H1 (cell line): ENCODE results near the gene CASK. TPM values are rescaled to one million over a fixed set of nuclear protein-coding genes. Genes with fewer than 3 reads are reported as not detected.

Source experiments
- CTCF ChIA-PET: fragments of 300-600 bp; sonication (Branson Sonifier 250); formaldehyde crosslinking; loops from one replicate; lab custom pipeline; 2021; ENCODE audit not compliant: partially characterized antibody; lab: Charles Lee
- POLR2A ChIA-PET: fragments of 300-600 bp; sonication (Branson Sonifier 250); formaldehyde crosslinking; loops from one replicate; lab custom pipeline; 2021; ENCODE audit warnings: inconsistent platforms; ENCODE audit not compliant: partially characterized antibody; lab: Charles Lee
- DNase-seq, 2 experiments: peaks; one replicate each; pipeline versions ENCODE4 v3.0.0 to v3.0.0-alpha.2; 2010 to 2022; ENCODE audit warnings: low spot score in 2 of 2, low read depth in 1 of 2, mixed read lengths in 1 of 2
- FAIRE-seq: peaks from 2 replicates; lab custom pipeline; 2011; peaks lifted over from hg19 to GRCh38; lab: Jason Lieb, UNC
- H2AFZ ChIP-seq: 2 replicates; pipeline ENCODE4 v1.8.1; 2012; ENCODE audit warnings: low read length, inconsistent platforms
- H2AK5ac ChIP-seq: 2 replicates; pipeline ENCODE4 v1.6.1; 2013; ENCODE audit warnings: low read depth, low read length
- H2BK120ac ChIP-seq: replicated peaks from 2 replicates; pipeline ENCODE3; 2013; ENCODE audit warnings: low read depth, low read length, inconsistent platforms
- H2BK12ac ChIP-seq: 2 replicates; pipeline ENCODE4 v1.6.1; 2013; ENCODE audit warnings: low read depth, low read length
- H2BK15ac ChIP-seq: 2 replicates; pipeline ENCODE4 v1.6.1; 2013; ENCODE audit warnings: low read length
- H2BK20ac ChIP-seq: 2 replicates; pipeline ENCODE4 v1.6.1; 2013; ENCODE audit warnings: low read length
- H2BK5ac ChIP-seq: 2 replicates; pipeline ENCODE4 v1.6.1; 2013; ENCODE audit warnings: low read depth, low read length
- H3K14ac ChIP-seq: 2 replicates; pipeline ENCODE4 v1.6.1; 2013; ENCODE audit warnings: inconsistent platforms; ENCODE audit not compliant: insufficient read length
- H3K18ac ChIP-seq: 2 replicates; pipeline ENCODE4 v1.6.1; 2013; ENCODE audit warnings: low read length; ENCODE audit errors: extremely low read depth
- H3K23ac ChIP-seq: 2 replicates; pipeline ENCODE4 v1.6.1; 2013; ENCODE audit warnings: inconsistent platforms; ENCODE audit not compliant: insufficient read length
- H3K23me2 ChIP-seq: 2 replicates; pipeline ENCODE4 v1.6.1; 2013; ENCODE audit warnings: low read depth, low read length
- H3K27ac ChIP-seq: 2 replicates; pipeline ENCODE4 v1.6.1; 2011; ENCODE audit warnings: low read depth, low read length, inconsistent platforms
- H3K27me3 ChIP-seq, 4 experiments: replicated peaks in 1 of 4; 1 replicate in 1 of 4; 2 replicates in 3 of 4; pipeline versions ENCODE4 v1.6.1 to v1.8.1; 2011 to 2013; ENCODE audit warnings: low read length in 3 of 4, mild to moderate bottlenecking in 3 of 4, inconsistent platforms in 2 of 4, mixed read lengths in 2 of 4, moderate library complexity in 1 of 4; ENCODE audit not compliant: control insufficient read depth in 3 of 4, insufficient read depth in 3 of 4; ENCODE audit errors: extremely low read depth in 1 of 4
- H3K36me3 ChIP-seq, 4 experiments: 2 replicates each; pipeline versions ENCODE4 v1.6.1 to v1.8.1; 2011 to 2013; ENCODE audit warnings: mild to moderate bottlenecking in 4 of 4, low read length in 3 of 4, moderate library complexity in 2 of 4, control low read depth in 1 of 4, inconsistent platforms in 1 of 4; ENCODE audit not compliant: insufficient read depth in 4 of 4, control insufficient read depth in 2 of 4
- H3K4ac ChIP-seq: replicated peaks from 2 replicates; pipeline ENCODE3; 2013; ENCODE audit warnings: low read length, low read depth, mixed read lengths, inconsistent platforms; ENCODE audit not compliant: insufficient read length
- H3K4me1 ChIP-seq, 4 experiments: replicated peaks in 1 of 4; 1 replicate in 1 of 4; 2 replicates in 3 of 4; pipeline versions ENCODE4 v1.6.1 to v1.8.1; 2011 to 2013; ENCODE audit warnings: low read length in 3 of 4, inconsistent platforms in 2 of 4, mixed read lengths in 1 of 4; ENCODE audit not compliant: insufficient read depth in 4 of 4, control insufficient read depth in 3 of 4
- H3K4me2 ChIP-seq, 2 experiments: 2 replicates each; pipeline versions ENCODE4 v1.6.1 to v1.8.1; 2011 to 2013; ENCODE audit warnings: low read depth in 2 of 2, low read length in 2 of 2, control low read depth in 1 of 2, inconsistent platforms in 1 of 2, mild to moderate bottlenecking in 1 of 2; ENCODE audit not compliant: insufficient read depth in 1 of 2
- H3K4me3 ChIP-seq, 4 experiments: fragments of 200-600, 300-600 bp in 1 of 4; sonication (generic), shearing (Covaris generic), sonication (Bioruptor Twin) in 1 of 4; 2 replicates each; pipeline versions ENCODE4 v1.5.1 to v1.8.1; 2011 to 2016; ENCODE audit warnings: low read length in 4 of 4, low read depth in 3 of 4, control low read depth in 2 of 4, inconsistent platforms in 2 of 4, mild to moderate bottlenecking in 2 of 4, mixed read lengths in 1 of 4, moderate library complexity in 1 of 4; ENCODE audit not compliant: insufficient read depth in 2 of 4; ENCODE audit errors: extremely low read depth in 1 of 4
- H3K56ac ChIP-seq: replicated peaks from 2 replicates; pipeline ENCODE3; 2013; ENCODE audit warnings: low read depth, mild to moderate bottlenecking, mixed read lengths, low read length, inconsistent platforms; ENCODE audit not compliant: insufficient read length
- H3K79me1 ChIP-seq: 2 replicates; pipeline ENCODE4 v1.6.1; 2013; ENCODE audit warnings: low read depth, low read length, control low read depth
- H3K79me2 ChIP-seq, 2 experiments: 2 replicates each; pipeline versions ENCODE4 v1.6.1 to v1.8.1; 2012 to 2013; ENCODE audit warnings: low read length in 2 of 2, mild to moderate bottlenecking in 2 of 2, inconsistent platforms in 1 of 2; ENCODE audit not compliant: insufficient read depth in 2 of 2, control insufficient read depth in 1 of 2
- H3K9ac ChIP-seq, 4 experiments: replicated peaks in 1 of 4; 1 replicate in 1 of 4; 2 replicates in 3 of 4; pipeline versions ENCODE4 v1.6.1 to v1.8.1; 2011 to 2013; ENCODE audit warnings: low read depth in 3 of 4, low read length in 3 of 4, control low read depth in 2 of 4, mild to moderate bottlenecking in 2 of 4, moderate library complexity in 2 of 4, inconsistent platforms in 1 of 4; ENCODE audit errors: extremely low read depth in 1 of 4
- H3K9me3 ChIP-seq, 2 experiments: 2 replicates each; pipeline versions ENCODE4 v1.6.1 to v1.8.1; 2012 to 2013; ENCODE audit warnings: mild to moderate bottlenecking in 2 of 2, moderate library complexity in 2 of 2, control low read depth in 1 of 2, inconsistent platforms in 1 of 2, low read depth in 1 of 2, low read length in 1 of 2, mixed read lengths in 1 of 2; ENCODE audit not compliant: insufficient read depth in 2 of 2
- H4K20me1 ChIP-seq, 2 experiments: replicated peaks in 1 of 2; 2 replicates each; pipeline versions ENCODE3 to v1.8.1; 2011 to 2013; ENCODE audit warnings: inconsistent platforms in 2 of 2, low read length in 2 of 2, mild to moderate bottlenecking in 1 of 2; ENCODE audit not compliant: insufficient read depth in 2 of 2, control insufficient read depth in 1 of 2
- H4K5ac ChIP-seq: 2 replicates; pipeline ENCODE4 v1.6.1; 2013; ENCODE audit warnings: low read length, low read depth, mixed read lengths, inconsistent platforms; ENCODE audit not compliant: insufficient read length
- H4K8ac ChIP-seq: 2 replicates; pipeline ENCODE4 v1.8.0; 2013; ENCODE audit warnings: mild to moderate bottlenecking, moderate library complexity, low read length, inconsistent platforms; ENCODE audit not compliant: insufficient read depth; ENCODE audit errors: extremely low read depth
- H4K91ac ChIP-seq: replicated peaks from 2 replicates; pipeline ENCODE3; 2013; ENCODE audit warnings: low read length, mixed read lengths, inconsistent platforms; ENCODE audit not compliant: insufficient read length
- ATF2 ChIP-seq: IDR thresholded peaks from 2 replicates; pipeline ENCODE4 v1.6.1; 2012; ENCODE audit warnings: low read length, inconsistent platforms
- BACH1 ChIP-seq: IDR thresholded peaks from 2 replicates; pipeline ENCODE4 v1.6.1; 2012; ENCODE audit warnings: low read length, improper control_type of control experiment
- MAFK ChIP-seq: IDR thresholded peaks from 2 replicates; pipeline ENCODE4 v1.6.1; 2012; ENCODE audit warnings: low read depth, mild to moderate bottlenecking, improper control_type of control experiment, low read length
- WGBS, 2 experiments: shearing (Covaris generic) in 1 of 2; methylation state at CpG; one replicate each; pipeline versions ENCODE4 v1.1.6 to v1.1.7; 2013 to 2015; ENCODE audit warnings: low lambda C conversion rate in 2 of 2, mixed read lengths in 2 of 2, inconsistent platforms in 1 of 2, low coverage in 1 of 2, missing lambda C conversion rate in 1 of 2; ENCODE audit not compliant: insufficient replicate concordance in 2 of 2, insufficient coverage in 1 of 2, insufficient read length in 1 of 2; ENCODE audit errors: extremely low coverage in 1 of 2, missing lambda C conversion rate in 1 of 2; 5-methylcytosine and 5-hydroxymethylcytosine counted together
- polyA plus RNA-seq, 7 experiments: library from polyadenylated mRNA; depleted of rRNA in 3 of 7; stranded (reverse) in 5 of 7; unstranded in 2 of 7; fragments of >200 nt in 5 of 7; fragments of 200-250 nt in 2 of 7; gene quantifications; 1 replicate in 5 of 7; 2 replicates in 1 of 7; 4 replicates in 1 of 7; pipeline versions ENCODE4 v1.2.1 to v1.2.3, GENCODE V29; 2011 to 2013; ENCODE audit warnings: missing spikeins in 2 of 7, mixed read lengths in 2 of 7
- total RNA-seq: library from RNA; stranded (reverse); fragmentation: NEBNext Ultra II Directional; extraction: Animal tissue kit (Norgen Biotek cat#: 25700); gene quantifications from 2 replicates; pipeline ENCODE4 v1.2.1, GENCODE V29; 2021

CASK gene
- total and polyA plus RNA-seq, 2 of the 8 experiments (the other 6 are each of a cell fraction or from before 2014, with no cell fraction given) = 21.6 to 55.1 TPM

GRCh38 chrX:41785685-41786084 lies 137.7 kb downstream of the CASK start:
- no peak overlapping the region for H2BK15ac ChIP-seq
- no peak overlapping the region for H3K27ac ChIP-seq
- no peak overlapping the region for H3K4ac ChIP-seq
- H3K18ac ChIP-seq = no peak overlapping the region
- H3K4me2 ChIP-seq = no peak overlapping the region
- H3K14ac ChIP-seq = no peak overlapping the region
- H3K56ac ChIP-seq = no peak overlapping the region
- no peaks in the 10 kb centered on the region for H3K79me2 ChIP-seq
- H2BK12ac ChIP-seq = no peak overlapping the region
- peaks cover 0 to 5% (median 2%) of the 10 kb centered on the region in 4 experiments; a peak in 3 of 8 replicates for H3K36me3 ChIP-seq
- H2BK20ac ChIP-seq = no peak overlapping the region
- no peak overlapping the region for H4K8ac ChIP-seq
- no peak for FAIRE-seq
- no peaks in the 10 kb centered on the region for H3K23me2 ChIP-seq
- CTCF ChIA-PET = no interaction called here
- H2BK5ac ChIP-seq = no peak overlapping the region
- POLR2A ChIA-PET = no interaction called here
- no peaks in the 10 kb centered on the region for H3K79me1 ChIP-seq
- H3K4me3 ChIP-seq = no peak overlapping the region
- no peak overlapping the region for H3K9ac ChIP-seq
- H4K20me1 ChIP-seq = no peaks in the 10 kb centered on the region
- no peak overlapping the region for H2BK120ac ChIP-seq
- H3K4me1 ChIP-seq = no peaks in the 10 kb centered on the region
- H2AK5ac ChIP-seq = no peak overlapping the region
- no peak overlapping the region for H2AFZ ChIP-seq
- H3K27me3 ChIP-seq = no peaks in the 10 kb centered on the region
- H3K23ac ChIP-seq = no peak overlapping the region
- H4K5ac ChIP-seq = no peak overlapping the region
- no peak overlapping the region for H4K91ac ChIP-seq
- H3K9me3 ChIP-seq = no peaks in the 10 kb centered on the region
- 85% methylated on average over 2 of the region's 2 CpGs; no CpG with 5 or more reads in 1 of the 2 experiments for WGBS, 2 experiments
- DNase-seq = no peak
- TF ChIP-seq ATF2 (no peak), BACH1 (no peak), MAFK (no peak)
